ENCODE data around the gene RPL21.
"Not testable (repeated sequence)": the region's sequence is repeated elsewhere in the genome, so short reads cannot be mapped to it uniquely, and the experiment has no call there.

DNA sequence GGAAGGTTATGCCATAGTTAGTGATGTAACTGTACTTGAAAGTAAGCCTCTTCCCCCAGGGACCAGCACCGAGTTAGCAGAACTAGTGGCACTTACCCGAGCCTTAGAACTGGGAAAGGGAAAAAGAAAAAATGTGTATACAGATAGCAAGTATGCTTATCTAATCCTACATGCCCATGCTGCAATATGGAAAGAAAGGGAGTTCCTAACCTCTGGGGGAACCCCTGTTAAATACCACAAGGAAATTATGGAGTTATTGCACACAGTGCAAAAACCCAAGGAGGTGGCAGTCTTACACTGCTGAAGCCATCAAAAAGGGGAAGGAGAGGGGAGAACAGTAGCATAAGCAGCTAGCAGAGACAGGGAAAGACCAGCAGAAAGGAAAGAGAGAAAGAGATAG is 33.6 kb upstream of the RPL21 start:
- TF ChIP-seq, protein P1, sequence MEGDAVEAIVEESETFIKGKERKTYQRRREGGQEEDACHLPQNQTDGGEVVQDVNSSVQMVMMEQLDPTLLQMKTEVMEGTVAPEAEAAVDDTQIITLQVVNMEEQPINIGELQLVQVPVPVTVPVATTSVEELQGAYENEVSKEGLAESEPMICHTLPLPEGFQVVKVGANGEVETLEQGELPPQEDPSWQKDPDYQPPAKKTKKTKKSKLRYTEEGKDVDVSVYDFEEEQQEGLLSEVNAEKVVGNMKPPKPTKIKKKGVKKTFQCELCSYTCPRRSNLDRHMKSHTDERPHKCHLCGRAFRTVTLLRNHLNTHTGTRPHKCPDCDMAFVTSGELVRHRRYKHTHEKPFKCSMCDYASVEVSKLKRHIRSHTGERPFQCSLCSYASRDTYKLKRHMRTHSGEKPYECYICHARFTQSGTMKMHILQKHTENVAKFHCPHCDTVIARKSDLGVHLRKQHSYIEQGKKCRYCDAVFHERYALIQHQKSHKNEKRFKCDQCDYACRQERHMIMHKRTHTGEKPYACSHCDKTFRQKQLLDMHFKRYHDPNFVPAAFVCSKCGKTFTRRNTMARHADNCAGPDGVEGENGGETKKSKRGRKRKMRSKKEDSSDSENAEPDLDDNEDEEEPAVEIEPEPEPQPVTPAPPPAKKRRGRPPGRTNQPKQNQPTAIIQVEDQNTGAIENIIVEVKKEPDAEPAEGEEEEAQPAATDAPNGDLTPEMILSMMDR (IDR thresholded peaks at IDR 0.05) = not testable (repeated sequence)
- not testable (repeated sequence) for TF ChIP-seq POLR2A (IDR thresholded peaks at IDR 0.05)

Data from body of pancreas (tissue), 4 donors.